Stomach (tissue), 9 donors: ENCODE measurements around the gene PCNP. TPM values are rescaled to one million over a fixed set of nuclear protein-coding genes. Genes with fewer than 3 reads are reported as not detected.
"Not testable (repeated sequence)": the region's sequence is repeated elsewhere in the genome, so short reads cannot be mapped to it uniquely, and the experiment has no call there.

ENCODE experiments used
- DNase-seq, 2 donors: peaks; one replicate each; pipeline versions ENCODE4 v3.0.0 to v3.0.0-alpha.2; 2013 to 2019
- H3K27ac ChIP-seq, 5 donors: fragments of 200-600 bp in 4 of 5; sonication (generic) in 4 of 5; one replicate each; pipeline ENCODE4 v1.5.1; 2013 to 2019; ENCODE audit warnings: mild to moderate bottlenecking in 1 of 5, moderate library complexity in 1 of 5
- H3K27me3 ChIP-seq, 3 donors: fragments of 200-600 bp; sonication (generic); one replicate each; pipeline ENCODE4 v1.5.1; 2017 to 2019; ENCODE audit warnings: mixed run types in 1 of 3
- H3K36me3 ChIP-seq, 4 donors: fragments of 200-600 bp; sonication (generic); 1 replicate in 3 of 4; 2 replicates in 1 of 4; pipeline ENCODE4 v1.5.1; 2016 to 2019
- H3K4me1 ChIP-seq, 4 donors: fragments of 200-600 bp; sonication (generic); one replicate each; pipeline ENCODE4 v1.5.1; 2016 to 2019
- H3K4me3 ChIP-seq, 4 donors: fragments of 200-600 bp; sonication (generic) in 3 of 4; one replicate each; pipeline ENCODE4 v1.5.1; 2016 to 2019; ENCODE audit warnings: mild to moderate bottlenecking in 1 of 4
- H3K9me3 ChIP-seq, 4 donors: fragments of 200-600 bp; sonication (generic); one replicate each; pipeline ENCODE4 v1.5.1; 2016 to 2019
- CTCF ChIP-seq, 7 experiments: fragments of 450-650 bp in 4 of 7; fragments of 200-600 bp in 3 of 7; sonication (generic) in 3 of 7; IDR thresholded peaks; one replicate each; pipeline ENCODE4 v1.5.1; 2016 to 2019; ENCODE audit warnings: antibody characterized with exemption in 7 of 7, control low read depth in 2 of 7, mild to moderate bottlenecking in 1 of 7
- EP300 ChIP-seq: sonication (generic); formaldehyde crosslinking; IDR thresholded peaks from one replicate; pipeline ENCODE4 v1.6.1; 2017; ENCODE audit warnings: antibody characterized with exemption
- POLR2A ChIP-seq, 4 donors: fragments of 450-650 bp; IDR thresholded peaks; one replicate each; pipeline ENCODE4 v1.6.1; 2016; ENCODE audit warnings: antibody characterized with exemption in 4 of 4, control low read depth in 2 of 4, mild to moderate bottlenecking in 1 of 4, moderate library complexity in 1 of 4
- POLR2AphosphoS5 ChIP-seq, 3 donors: sonication (generic); formaldehyde crosslinking; IDR thresholded peaks; one replicate each; pipeline ENCODE4 v1.6.1; 2016; ENCODE audit warnings: antibody characterized with exemption in 3 of 3
- WGBS, 5 donors: extraction: QIAGEN DNeasy Blood & Tissue Kit in 3 of 5; methylation state at CpG; one replicate each; pipeline versions ENCODE4 v1.1.5 to v1.1.7; 2013 to 2018; 5-methylcytosine and 5-hydroxymethylcytosine counted together
- intact Hi-C: fragments of 100-400 bp; cut with DNase I; formaldehyde crosslinking; loops from one replicate; pipeline ENCODE4 v1.15.1; 2023; ENCODE audit warnings: low total_unique reads
- polyA plus RNA-seq, 3 donors: library from polyadenylated mRNA; stranded (reverse); fragments of 200-250 nt; gene quantifications; one replicate each; pipeline ENCODE4 v1.2.3, GENCODE V29; 2013
- small RNA-seq, 4 donors: library from RNA; depleted of rRNA; stranded (forward); fragments of <200 nt; gene quantifications; one replicate each; pipeline ENCODE3, GENCODE V24; 2016
- total RNA-seq, 5 donors: library from RNA; depleted of rRNA; stranded (reverse); fragments of >200 nt; gene quantifications; one replicate each; pipeline versions ENCODE4 v1.1.0 to v1.2.3, GENCODE V29; 2014 to 2016
- donor health status: healthy with polysubstance abuse.
- donor health status: Bipolar disorder and iron deficiency.
- donor health status: healthy.

Gene PCNP
- total and polyA plus RNA-seq, 8 donors: 21.7 to 163 (median 87.4) TPM

- intact Hi-C loops: no loop called here
- no peaks in the 10 kb centered on the region for H3K36me3 ChIP-seq
- DNase-seq: no peak
- H3K9me3 ChIP-seq: no peaks in the 10 kb centered on the region
- H3K4me3 ChIP-seq: no peak overlapping the region
- WGBS, 5 donors: 95 to 97% (median 96%) methylated on average over 10 of the region's 10 CpGs; no CpG with 5 or more reads in 1 of the 5 donors
- H3K27me3 ChIP-seq: no peaks in the 10 kb centered on the region
- no peak for TF ChIP-seq POLR2AphosphoS5 (IDR thresholded peaks at IDR 0.05)
- no peak for TF ChIP-seq CTCF (IDR thresholded peaks at IDR 0.05)
- TF ChIP-seq EP300: no peak
- TF ChIP-seq POLR2A (IDR thresholded peaks at IDR 0.05): no peak
- H3K27ac ChIP-seq: no peak overlapping the region
- H3K4me1 ChIP-seq: peaks cover 0 to 6% (median 3%) of the 10 kb centered on the region in 4 donors
Measured at GRCh38 chr3:101640256-101640655, 66.3 kb downstream of the PCNP start.

GRCh38 chr3:101641397-101642115 is 67.6 kb downstream of the PCNP start:
- intact Hi-C loops, H3K9me3 ChIP-seq, H3K4me1 ChIP-seq, H3K27me3 ChIP-seq, H3K4me3 ChIP-seq, DNase-seq, H3K36me3 ChIP-seq, H3K27ac ChIP-seq: not testable (repeated sequence)
- WGBS, 5 donors: 34 to 51% (median 42%) methylated on average over 14 of the region's 14 CpGs

- intact Hi-C loops: no loop called here
- Histone ChIP-seq H3K4me1 (peaks cover 0 to 6% (median 0%) of the 10 kb centered on the region in 4 donors), H3K36me3 (peaks cover 0 to 17% (median 6%) of the 10 kb centered on the region in 4 donors), H3K4me3 (no peak overlapping the region), H3K9me3 (no peaks in the 10 kb centered on the region), H3K27ac (no peak overlapping the region), H3K27me3 (no peaks in the 10 kb centered on the region)
- no peak for DNase-seq
- no peak for TF ChIP-seq POLR2AphosphoS5 (IDR thresholded peaks at IDR 0.05)
- no peak for TF ChIP-seq CTCF (IDR thresholded peaks at IDR 0.05)
- no peak for TF ChIP-seq EP300
- no peak for TF ChIP-seq POLR2A (IDR thresholded peaks at IDR 0.05)
- 78 to 87% (median 86%) methylated on average over 3 of the region's 3 CpGs for WGBS, 5 donors
Measured at GRCh38 chr3:101642441-101642840, 68.5 kb downstream of the PCNP start.

GRCh38 chr3:101643009-101643844 is 69.2 kb downstream of the PCNP start:
- Histone ChIP-seq H3K27ac (no peak overlapping the region), H3K4me3 (no peak overlapping the region), H3K27me3 (no peaks in the 10 kb centered on the region), H3K36me3 (peaks cover 0 to 25% (median 12%) of the 10 kb centered on the region in 4 donors), H3K9me3 (no peaks in the 10 kb centered on the region), H3K4me1 (peaks cover 0 to 6% (median 0%) of the 10 kb centered on the region in 4 donors)
- 84 to 90% (median 87%) methylated on average over 8 of the region's 8 CpGs for WGBS, 5 donors
- no peak for TF ChIP-seq EP300
- no peak for TF ChIP-seq POLR2A (IDR thresholded peaks at IDR 0.05)
- no peak for TF ChIP-seq CTCF (IDR thresholded peaks at IDR 0.05)
- no peak for TF ChIP-seq POLR2AphosphoS5 (IDR thresholded peaks at IDR 0.05)
- intact Hi-C loops: no loop called here
- no peak for DNase-seq

Small RNAs within 50 kb of the gene (small RNA-seq; reads per million reads assigned to genes)
- 0 reads per million in 4 donors for gene RF00019
- gene RNU6-1256P: 0 reads per million in 4 donors

Other genes with a start within 250 kb of the PCNP start
- gene SENP7, start 61.0 kb upstream of the PCNP start, total RNA-seq: 10 to 100 TPM in 4 of 5 donors, 1 to 10 TPM in 1; 1.4 to 93.1 (median 29.8) TPM
- gene SENP7, start 61.0 kb upstream of the PCNP start, polyA plus RNA-seq: 1 to 10 TPM; 3.1 to 7.3 (median 3.8) TPM
- gene TRMT10C, start 12.3 kb upstream of the PCNP start, total RNA-seq: 10 to 100 TPM in 2 of 5 donors, 1 to 10 TPM in 3; 1.4 to 33.6 (median 4.1) TPM
- 10 to 100 TPM; 13.1 to 16.8 (median 15.3) TPM for gene TRMT10C, start 12.3 kb upstream of the PCNP start, polyA plus RNA-seq
- gene ZBTB11, start 103.0 kb downstream of the PCNP start, total RNA-seq: 10 to 100 TPM in 4 of 5 donors, 1 to 10 TPM in 1; 6.7 to 31.2 (median 28.3) TPM
- gene ZBTB11, start 103.0 kb downstream of the PCNP start, polyA plus RNA-seq: 1 to 10 TPM; 2.8 to 6.1 (median 4.7) TPM
- gene RPL24, start 112.5 kb downstream of the PCNP start, total RNA-seq: 1,000 to 10,000 TPM in 3 of 5 donors, 100 to 1,000 TPM in 2; 461 to 3,349 (median 1,224) TPM
- 1,000 to 10,000 TPM; 2,450 to 3,453 (median 2,754) TPM for gene RPL24, start 112.5 kb downstream of the PCNP start, polyA plus RNA-seq
- 10 to 100 TPM in 2 of 5 donors, 1 to 10 TPM in 3; 1.4 to 19.6 (median 7.6) TPM for gene CEP97, start 150.4 kb downstream of the PCNP start, total RNA-seq
- gene CEP97, start 150.4 kb downstream of the PCNP start, polyA plus RNA-seq: 1 to 10 TPM in 1 of 3 donors, under 1 TPM in 2; 0.31 to 1.2 (median 0.98) TPM
- gene NXPE3, start 205.0 kb downstream of the PCNP start, total RNA-seq: 10 to 100 TPM in 3 of 5 donors, 1 to 10 TPM in 1, under 1 TPM in 1; 0.58 to 43.2 (median 10.1) TPM
- gene NXPE3, start 205.0 kb downstream of the PCNP start, polyA plus RNA-seq: 1 to 10 TPM; 2.2 to 3.7 (median 3.1) TPM